Measurements from ENCODE around the gene PIK3C2B. TPM values are rescaled to one million over a fixed set of nuclear protein-coding genes. Genes with fewer than 3 reads are reported as not detected.

Gene PIK3C2B
- total and polyA plus RNA-seq, 2 donors from 2014 or later, result 2.5 to 36.4 TPM

DNA sequence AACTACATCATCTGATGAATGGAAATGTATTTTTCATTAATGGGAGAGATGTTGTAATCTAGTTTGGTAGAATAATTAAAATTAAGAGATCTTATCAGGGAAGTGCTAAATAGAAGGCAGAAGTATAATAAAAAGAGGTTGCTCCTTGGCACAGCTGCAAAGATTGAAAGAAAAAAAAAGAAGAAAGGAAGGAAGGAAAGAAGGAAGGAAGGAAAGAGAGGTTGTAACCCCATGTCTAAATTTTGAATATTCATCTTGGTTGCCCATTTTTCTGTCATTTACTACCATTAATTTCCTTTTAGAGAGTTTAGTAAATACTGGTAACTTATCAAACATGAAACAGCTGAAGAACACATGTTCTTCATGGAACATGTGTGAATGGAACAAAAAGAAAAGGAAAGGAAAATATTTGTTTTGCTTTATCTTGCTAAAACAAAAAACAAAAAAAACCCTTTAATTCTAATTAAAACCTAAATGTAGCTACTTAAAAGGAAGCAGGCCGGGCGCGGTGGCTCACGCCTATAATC, 11.1 kb upstream of the PIK3C2B start:
- DNase-seq (no peak), FAIRE-seq (no peak)
- H3K27me3 ChIP-seq (ENCODE audit: control insufficient read depth, insufficient read depth, low read length), result no peaks in the 10 kb centered on the region
- no peaks in the 10 kb centered on the region for H3K36me3 ChIP-seq (ENCODE audit: control insufficient read depth in 2 of 3, insufficient read depth in 3 of 3, low read length in 3 of 3)
- peak overlapping the region; percentile 29 to 73 for H3K27ac ChIP-seq (ENCODE audit: low read depth in 2 of 2, low read length in 2 of 2)
- no peaks in the 10 kb centered on the region for H3K9me3 ChIP-seq (ENCODE audit: control insufficient read depth in 2 of 3, insufficient read depth in 1 of 3, low read length in 3 of 3)
- peak overlapping the region; percentile 68 to 96 (median 93) for H3K4me3 ChIP-seq (ENCODE audit: low read length in 3 of 3)
- H3K4me1 ChIP-seq (ENCODE audit: control insufficient read depth in 2 of 3, insufficient read depth in 2 of 3, low read depth in 1 of 3, low read length in 3 of 3), result peaks cover 2 to 5% (median 3%) of the 10 kb centered on the region in 3 donors
- H3K9ac ChIP-seq (ENCODE audit: low read length in 3 of 3), result peak overlapping the region in 1 of 3 donors; percentile 42
- intact Hi-C loops (cut with DNase I), result no loop called here
- TF ChIP-seq, protein P1, sequence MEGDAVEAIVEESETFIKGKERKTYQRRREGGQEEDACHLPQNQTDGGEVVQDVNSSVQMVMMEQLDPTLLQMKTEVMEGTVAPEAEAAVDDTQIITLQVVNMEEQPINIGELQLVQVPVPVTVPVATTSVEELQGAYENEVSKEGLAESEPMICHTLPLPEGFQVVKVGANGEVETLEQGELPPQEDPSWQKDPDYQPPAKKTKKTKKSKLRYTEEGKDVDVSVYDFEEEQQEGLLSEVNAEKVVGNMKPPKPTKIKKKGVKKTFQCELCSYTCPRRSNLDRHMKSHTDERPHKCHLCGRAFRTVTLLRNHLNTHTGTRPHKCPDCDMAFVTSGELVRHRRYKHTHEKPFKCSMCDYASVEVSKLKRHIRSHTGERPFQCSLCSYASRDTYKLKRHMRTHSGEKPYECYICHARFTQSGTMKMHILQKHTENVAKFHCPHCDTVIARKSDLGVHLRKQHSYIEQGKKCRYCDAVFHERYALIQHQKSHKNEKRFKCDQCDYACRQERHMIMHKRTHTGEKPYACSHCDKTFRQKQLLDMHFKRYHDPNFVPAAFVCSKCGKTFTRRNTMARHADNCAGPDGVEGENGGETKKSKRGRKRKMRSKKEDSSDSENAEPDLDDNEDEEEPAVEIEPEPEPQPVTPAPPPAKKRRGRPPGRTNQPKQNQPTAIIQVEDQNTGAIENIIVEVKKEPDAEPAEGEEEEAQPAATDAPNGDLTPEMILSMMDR (IDR thresholded peaks at IDR 0.05; ENCODE audit: borderline replicate concordance, extremely low read depth, insufficient read depth), result no peak

DNA sequence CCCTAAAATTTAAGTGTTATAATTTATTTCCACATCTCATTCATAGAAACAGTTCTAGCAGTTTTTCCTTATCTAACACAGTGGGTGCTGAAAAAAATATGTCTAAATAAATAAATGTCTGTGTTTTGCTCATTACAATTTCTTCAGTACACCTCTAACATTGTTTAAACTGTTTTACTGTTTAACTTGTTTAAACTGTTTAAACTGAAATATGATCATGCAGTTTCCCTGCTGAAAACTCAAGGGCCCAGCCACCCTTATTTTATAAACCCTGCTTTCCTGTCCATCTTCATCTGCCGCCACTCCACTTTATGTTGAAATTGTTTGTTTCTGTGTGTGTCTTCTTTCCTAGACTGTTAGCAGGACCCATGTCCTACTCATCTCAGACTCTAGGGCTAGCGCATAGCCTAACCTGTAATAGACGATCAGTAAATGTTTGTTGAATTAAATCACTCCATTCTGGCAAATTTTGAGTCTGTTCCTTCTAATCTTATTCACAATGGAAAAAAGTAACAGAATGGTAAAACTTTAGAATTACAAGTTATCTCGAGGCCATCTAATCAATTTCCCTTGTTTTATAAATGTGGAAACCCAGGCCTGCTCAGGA, 9.4 kb upstream of the PIK3C2B start:
- Histone ChIP-seq H3K9ac (ENCODE audit: low read length in 3 of 3) (no peak overlapping the region), H3K4me3 (ENCODE audit: low read length in 3 of 3) (no peak overlapping the region), H3K36me3 (ENCODE audit: control insufficient read depth in 2 of 3, insufficient read depth in 3 of 3, low read length in 3 of 3) (no peaks in the 10 kb centered on the region), H3K9me3 (ENCODE audit: control insufficient read depth in 2 of 3, insufficient read depth in 1 of 3, low read length in 3 of 3) (no peaks in the 10 kb centered on the region), H3K27me3 (ENCODE audit: control insufficient read depth, insufficient read depth, low read length) (no peaks in the 10 kb centered on the region), H3K27ac (ENCODE audit: low read depth in 2 of 2, low read length in 2 of 2) (peak overlapping the region; percentile 20 to 54), H3K4me1 (ENCODE audit: control insufficient read depth in 2 of 3, insufficient read depth in 2 of 3, low read depth in 1 of 3, low read length in 3 of 3) (peaks cover 2 to 5% (median 3%) of the 10 kb centered on the region in 3 donors)
- no peak for FAIRE-seq
- no peak for DNase-seq
- intact Hi-C loops (cut with DNase I), result loop anchor here (5.0 kb wide), 1 partner anchor 72 kb away; no protein-coding TSS in a partner anchor
- TF ChIP-seq, protein P1 (IDR thresholded peaks at IDR 0.05; ENCODE audit: borderline replicate concordance, extremely low read depth, insufficient read depth), result no peak

DNA sequence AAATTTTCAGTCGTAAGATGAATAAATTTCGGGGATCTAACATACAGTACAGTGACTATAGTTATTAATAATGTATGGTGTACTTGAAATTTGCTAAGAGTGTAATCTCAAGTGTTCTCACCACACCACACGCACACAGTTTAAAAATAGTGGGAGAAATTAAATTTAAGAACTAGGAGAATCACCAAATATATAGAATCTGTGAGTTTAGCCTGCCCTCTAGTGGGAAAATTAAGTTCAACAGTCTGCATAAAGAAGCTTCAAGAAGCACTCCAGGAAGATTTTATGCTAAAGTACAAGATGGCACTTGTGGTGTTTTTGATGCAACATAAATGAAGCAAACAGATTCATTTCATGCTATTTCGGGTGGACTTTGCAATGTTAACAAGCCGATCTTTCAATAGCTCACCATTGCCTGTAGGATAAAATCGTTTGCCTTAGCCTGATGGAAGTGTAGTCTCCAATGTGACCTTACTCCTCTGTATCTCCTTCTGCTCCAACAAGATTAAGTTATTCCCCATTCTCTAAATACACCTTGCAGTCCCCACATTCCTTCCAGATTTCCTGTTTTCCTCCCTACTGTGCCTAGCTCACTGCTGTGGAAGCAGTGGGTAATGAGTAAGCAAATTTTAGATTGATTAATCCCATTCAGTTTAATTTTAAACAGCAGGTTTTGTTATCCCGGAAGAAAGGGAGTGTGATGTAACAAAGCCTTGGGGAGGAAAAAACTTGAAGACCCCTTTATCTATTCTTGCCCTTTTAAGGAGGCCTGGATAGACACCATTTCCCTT, 8.7 kb upstream of the PIK3C2B start:
- H3K4me1 ChIP-seq (ENCODE audit: control insufficient read depth in 2 of 3, insufficient read depth in 2 of 3, low read depth in 1 of 3, low read length in 3 of 3), result peaks cover 2 to 5% (median 3%) of the 10 kb centered on the region in 3 donors
- H3K4me3 ChIP-seq (ENCODE audit: low read length in 3 of 3), result peak overlapping the region in 1 of 3 donors; percentile 14
- H3K36me3 ChIP-seq (ENCODE audit: control insufficient read depth in 2 of 3, insufficient read depth in 3 of 3, low read length in 3 of 3), result no peaks in the 10 kb centered on the region
- FAIRE-seq (peak; percentile 58), DNase-seq (peak in 2 of 5 donors; percentile 89 to 90)
- TF ChIP-seq, protein P1 (IDR thresholded peaks at IDR 0.05; ENCODE audit: borderline replicate concordance, extremely low read depth, insufficient read depth), result peak; percentile 81
- H3K27ac ChIP-seq (ENCODE audit: low read depth in 2 of 2, low read length in 2 of 2), result peak overlapping the region in 1 of 2 donors; percentile 58
- intact Hi-C loops (cut with DNase I), result loop anchor here (5.0 kb wide), 1 partner anchor 71 kb away; no protein-coding TSS in a partner anchor
- no peaks in the 10 kb centered on the region for H3K9me3 ChIP-seq (ENCODE audit: control insufficient read depth in 2 of 3, insufficient read depth in 1 of 3, low read length in 3 of 3)
- H3K27me3 ChIP-seq (ENCODE audit: control insufficient read depth, insufficient read depth, low read length), result no peaks in the 10 kb centered on the region
- H3K9ac ChIP-seq (ENCODE audit: low read length in 3 of 3), result peak overlapping the region in 1 of 3 donors; percentile 9
